Spleen (tissue), 11 donors: ENCODE results near the gene ARMC6. TPM values are rescaled to one million over a fixed set of nuclear protein-coding genes. Genes with fewer than 3 reads are reported as not detected.

ENCODE experiments used
- DNase-seq: peaks from one replicate; pipeline ENCODE4 v3.0.0-alpha.2; 2020
- H3K27ac ChIP-seq, 8 donors: fragments of 200-600 bp; sonication (generic) in 7 of 8; 1 replicate in 4 of 8; 2 replicates in 4 of 8; pipeline versions ENCODE4 v1.5.0 to v1.8.0; 2016 to 2021; ENCODE audit warnings: inconsistent platforms in 4 of 8, mild to moderate bottlenecking in 4 of 8, moderate library complexity in 1 of 8
- H3K27me3 ChIP-seq, 7 donors: fragments of 200-600 bp; sonication (generic) in 6 of 7; replicated peaks in 1 of 7; 1 replicate in 4 of 7; 2 replicates in 3 of 7; pipeline versions ENCODE4 v1.5.0 to v1.8.0; 2016 to 2021; ENCODE audit warnings: inconsistent platforms in 3 of 7, mild to moderate bottlenecking in 1 of 7
- H3K36me3 ChIP-seq, 6 donors: fragments of 200-600 bp; sonication (generic) in 5 of 6; 1 replicate in 4 of 6; 2 replicates in 2 of 6; pipeline versions ENCODE4 v1.5.0 to v1.8.0; 2016 to 2021; ENCODE audit warnings: inconsistent platforms in 2 of 6
- H3K4me1 ChIP-seq, 6 donors: fragments of 200-600 bp; sonication (generic) in 5 of 6; 1 replicate in 3 of 6; 2 replicates in 3 of 6; pipeline versions ENCODE4 v1.5.0 to v1.8.0; 2016 to 2021; ENCODE audit warnings: inconsistent platforms in 3 of 6
- H3K4me3 ChIP-seq, 8 donors: fragments of 200-600 bp; sonication (generic) in 7 of 8; 1 replicate in 4 of 8; 2 replicates in 4 of 8; pipeline versions ENCODE4 v1.5.0 to v1.8.0; 2016 to 2021; ENCODE audit warnings: inconsistent platforms in 4 of 8, mild to moderate bottlenecking in 4 of 8, moderate library complexity in 2 of 8
- H3K9me3 ChIP-seq, 8 donors: fragments of 200-600 bp; sonication (generic) in 7 of 8; 1 replicate in 4 of 8; 2 replicates in 4 of 8; pipeline versions ENCODE4 v1.5.0 to v1.8.0; 2016 to 2021; ENCODE audit warnings: inconsistent platforms in 4 of 8
- CTCF ChIP-seq, 11 experiments: fragments of 200-600 bp in 7 of 11; fragments of 450-650 bp in 4 of 11; sonication (generic) in 4 of 11; IDR thresholded peaks in 8 of 11; conservative IDR thresholded peaks in 3 of 11; 1 replicate in 7 of 11; 2 replicates in 4 of 11; pipeline versions ENCODE4 v1.4.0 to v1.8.0; 2016 to 2021; ENCODE audit warnings: antibody characterized with exemption in 11 of 11, inconsistent platforms in 4 of 11, mild to moderate bottlenecking in 1 of 11
- POLR2A ChIP-seq, 3 donors: fragments of 450-650 bp; IDR thresholded peaks; one replicate each; pipeline ENCODE4 v1.5.1; 2017; ENCODE audit warnings: antibody characterized with exemption in 3 of 3, mild to moderate bottlenecking in 1 of 3
- POLR2AphosphoS5 ChIP-seq, 3 donors: sonication (generic); formaldehyde crosslinking; IDR thresholded peaks; one replicate each; pipeline ENCODE4 v1.5.1; 2017; ENCODE audit warnings: antibody characterized with exemption in 3 of 3
- WGBS, 5 donors: extraction: QIAGEN DNeasy Blood & Tissue Kit in 3 of 5; methylation state at CpG; one replicate each; pipeline versions ENCODE4 v1.1.5 to v1.1.7; 2013 to 2018; 5-methylcytosine and 5-hydroxymethylcytosine counted together
- intact Hi-C: fragments of 100-400 bp; cut with DNase I; formaldehyde crosslinking; loops from one replicate; pipeline ENCODE4 v1.15.0; 2023; ENCODE audit warnings: low total_unique reads
- polyA plus RNA-seq, 3 donors: library from polyadenylated mRNA; stranded (reverse); fragments of 200-250 nt; gene quantifications; one replicate each; pipeline ENCODE4 v1.2.1, GENCODE V29; 2013
- total RNA-seq, 7 donors: library from RNA; depleted of rRNA in 3 of 7; stranded (reverse); fragments of >200 nt in 3 of 7; fragmentation: NEBNext Ultra II Directional in 4 of 7; extraction: Animal tissue kit (Norgen Biotek cat#: 25700) in 4 of 7; gene quantifications; one replicate each; pipeline versions ENCODE4 v1.1.0 to v1.2.1, GENCODE V29; 2016 to 2021
- donor health status: healthy with polysubstance abuse.
- donor health status: DM: no; HTN: no; CAD: no; lungs with moderate emphysema.
- donor health status: DM: no; HTN: no; CAD: no.
- donor health status: Bipolar disorder and iron deficiency.
- donor health status: healthy.
- donor health status: DM: no; HTN: no; CAD: no.
- donor health status: DM: yes; HTN: yes; CAD: no.

The ARMC6 gene
- total and polyA plus RNA-seq, 10 donors = 17.2 to 29.0 (median 25.6) TPM

GRCh38 chr19:19057317-19057716 lies 23.9 kb downstream of the ARMC6 start:
- 89 to 94% (median 93%) methylated on average over 7 to 13 of the region's 13 CpGs for WGBS, 5 donors
- intact Hi-C loops = no loop called here

GRCh38 chr19:19057720-19058119 lies 24.3 kb downstream of the ARMC6 start:
- Histone ChIP-seq H3K9me3 (no peaks in the 10 kb centered on the region), H3K27me3 (no peaks in the 10 kb centered on the region), H3K27ac (no peak overlapping the region), H3K4me3 (no peak overlapping the region), H3K36me3 (peaks cover 0 to 84% (median 43%) of the 10 kb centered on the region in 6 donors), H3K4me1 (peaks cover 0 to 4% (median 2%) of the 10 kb centered on the region in 6 donors)
- WGBS, 5 donors = 83 to 98% (median 84%) methylated on average over 4 to 7 of the region's 7 CpGs
- intact Hi-C loops = no loop called here
- TF ChIP-seq POLR2AphosphoS5 (IDR thresholded peaks at IDR 0.05) (no peak), CTCF (IDR thresholded peaks at IDR 0.05 in 8 of 11, conservative IDR thresholded peaks at IDR 0.05 in 3 of 11) (no peak), POLR2A (IDR thresholded peaks at IDR 0.05) (no peak)
- DNase-seq = no peak

More at GRCh38 chr19:19057317-19057716, 23.9 kb downstream of the ARMC6 start:
- Histone ChIP-seq H3K4me1 (no peaks in the 10 kb centered on the region), H3K36me3 (peaks cover 0 to 88% (median 47%) of the 10 kb centered on the region in 6 donors), H3K9me3 (no peaks in the 10 kb centered on the region), H3K27ac (no peak overlapping the region), H3K4me3 (no peak overlapping the region), H3K27me3 (no peaks in the 10 kb centered on the region)
- DNase-seq = no peak
- peak in 1 of 3 donors; percentile 20 for TF ChIP-seq POLR2AphosphoS5 (IDR thresholded peaks at IDR 0.05)
- TF ChIP-seq POLR2A (IDR thresholded peaks at IDR 0.05) = no peak
- TF ChIP-seq CTCF (IDR thresholded peaks at IDR 0.05 in 8 of 11, conservative IDR thresholded peaks at IDR 0.05 in 3 of 11) = no peak

GRCh38 chr19:19059018-19059836 lies 25.8 kb downstream of the ARMC6 start:
- no peak overlapping the region for H3K27ac ChIP-seq
- WGBS, 5 donors = 80 to 89% (median 84%) methylated on average over 13 to 17 of the region's 17 CpGs
- H3K9me3 ChIP-seq = no peaks in the 10 kb centered on the region
- TF ChIP-seq POLR2A (IDR thresholded peaks at IDR 0.05) = no peak
- no peak for TF ChIP-seq POLR2AphosphoS5 (IDR thresholded peaks at IDR 0.05)
- TF ChIP-seq CTCF (IDR thresholded peaks at IDR 0.05 in 8 of 11, conservative IDR thresholded peaks at IDR 0.05 in 3 of 11) = no peak
- DNase-seq = no peak
- intact Hi-C loops = no loop called here
- peaks cover 3 to 13% (median 10%) of the 10 kb centered on the region in 6 donors for H3K4me1 ChIP-seq
- H3K27me3 ChIP-seq = no peaks in the 10 kb centered on the region
- no peak overlapping the region for H3K4me3 ChIP-seq
- peaks cover 0 to 69% (median 36%) of the 10 kb centered on the region in 6 donors for H3K36me3 ChIP-seq
